Stimulated activated effector memory CD8-positive, alpha-beta T cell treated with anti-CD3 and anti-CD28 coated beads, Interleukin-12 subunit alpha, Interleukin-12 subunit beta, amount 100 ng/mL, for 72 hours (primary cell): ENCODE measurements around the gene KLHDC7A.

Experiments used
- ATAC-seq: fragments of 150-1000 bp; cut with Tn5 transposase; 2 replicates; pipeline ENCODE4 v1.10.0; 2021
- DNase-seq, 2 donors: peaks; one replicate each; pipeline ENCODE4 v3.0.0; 2021 to 2022; ENCODE audit warnings: low spot score in 2 of 2
- H3K27ac Mint-ChIP-seq: one replicate; pipeline ENCODE4 v1.8.0; 2022; ENCODE audit warnings: mild to moderate bottlenecking, mixed read lengths
- H3K36me3 Mint-ChIP-seq: one replicate; pipeline ENCODE4 v1.8.0; 2022; ENCODE audit warnings: mild to moderate bottlenecking, mixed read lengths
- H3K4me1 Mint-ChIP-seq: one replicate; pipeline ENCODE4 v1.8.0; 2022; ENCODE audit warnings: mixed read lengths
- H3K4me3 Mint-ChIP-seq: one replicate; pipeline ENCODE4 v1.8.0; 2022; ENCODE audit warnings: mild to moderate bottlenecking, mixed read lengths
- H3K9me3 Mint-ChIP-seq: one replicate; pipeline ENCODE4 v1.8.0; 2022; ENCODE audit warnings: mixed read lengths

Gene KLHDC7A

GRCh38 chr1:18463984-18464664 lies 16.6 kb upstream of the KLHDC7A start:
- Mint-ChIP-seq H3K36me3 (no peaks in the 10 kb centered on the region), H3K4me1 (no peaks in the 10 kb centered on the region), H3K4me3 (no peak overlapping the region), H3K9me3 (no peaks in the 10 kb centered on the region), H3K27ac (no peak overlapping the region)
- no peak for DNase-seq
- ATAC-seq, result no peak

GRCh38 chr1:18464665-18465050 lies 16.1 kb upstream of the KLHDC7A start:
- H3K27ac Mint-ChIP-seq, result no peak overlapping the region
- ATAC-seq, result no peak
- H3K36me3 Mint-ChIP-seq, result no peaks in the 10 kb centered on the region
- H3K4me3 Mint-ChIP-seq, result no peak overlapping the region
- no peak for DNase-seq
- no peaks in the 10 kb centered on the region for H3K9me3 Mint-ChIP-seq
- no peaks in the 10 kb centered on the region for H3K4me1 Mint-ChIP-seq

- Mint-ChIP-seq H3K27ac (no peak overlapping the region), H3K9me3 (no peaks in the 10 kb centered on the region), H3K4me3 (no peak overlapping the region), H3K4me1 (no peaks in the 10 kb centered on the region), H3K36me3 (no peaks in the 10 kb centered on the region)
- no peak for DNase-seq
- ATAC-seq, result no peak
Measured at GRCh38 chr1:18466676-18467075, 14.1 kb upstream of the KLHDC7A start.

DNA sequence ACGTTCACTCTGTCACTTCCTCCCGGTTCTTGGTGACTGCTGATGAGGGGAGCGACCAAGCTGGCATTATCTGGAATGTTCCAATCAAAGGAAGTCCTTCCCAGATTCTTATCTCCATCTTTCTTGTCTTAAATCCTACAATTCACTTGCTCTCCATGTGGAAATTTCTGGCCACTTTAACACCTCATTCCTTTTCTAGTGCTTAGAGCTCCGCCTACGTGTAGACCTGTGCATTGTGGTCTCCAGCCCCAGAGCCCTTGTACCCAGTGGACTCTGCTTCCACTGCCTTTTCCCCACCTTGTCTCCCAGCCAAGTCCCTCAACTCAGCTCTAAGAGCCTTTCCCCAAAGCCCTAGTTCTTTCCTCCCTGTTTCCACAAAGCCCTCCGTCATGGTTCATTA lies 12.2 kb upstream of the KLHDC7A start:
- no peak for ATAC-seq
- H3K27ac Mint-ChIP-seq, result no peak overlapping the region
- H3K4me1 Mint-ChIP-seq, result no peaks in the 10 kb centered on the region
- H3K4me3 Mint-ChIP-seq, result no peak overlapping the region
- no peaks in the 10 kb centered on the region for H3K36me3 Mint-ChIP-seq
- no peaks in the 10 kb centered on the region for H3K9me3 Mint-ChIP-seq
- no peak for DNase-seq

GRCh38 chr1:18469514-18469913 lies 11.2 kb upstream of the KLHDC7A start:
- no peak for ATAC-seq
- Mint-ChIP-seq H3K27ac (no peak overlapping the region), H3K36me3 (no peaks in the 10 kb centered on the region), H3K4me1 (no peaks in the 10 kb centered on the region), H3K9me3 (no peaks in the 10 kb centered on the region), H3K4me3 (no peak overlapping the region)
- DNase-seq, result no peak

DNA sequence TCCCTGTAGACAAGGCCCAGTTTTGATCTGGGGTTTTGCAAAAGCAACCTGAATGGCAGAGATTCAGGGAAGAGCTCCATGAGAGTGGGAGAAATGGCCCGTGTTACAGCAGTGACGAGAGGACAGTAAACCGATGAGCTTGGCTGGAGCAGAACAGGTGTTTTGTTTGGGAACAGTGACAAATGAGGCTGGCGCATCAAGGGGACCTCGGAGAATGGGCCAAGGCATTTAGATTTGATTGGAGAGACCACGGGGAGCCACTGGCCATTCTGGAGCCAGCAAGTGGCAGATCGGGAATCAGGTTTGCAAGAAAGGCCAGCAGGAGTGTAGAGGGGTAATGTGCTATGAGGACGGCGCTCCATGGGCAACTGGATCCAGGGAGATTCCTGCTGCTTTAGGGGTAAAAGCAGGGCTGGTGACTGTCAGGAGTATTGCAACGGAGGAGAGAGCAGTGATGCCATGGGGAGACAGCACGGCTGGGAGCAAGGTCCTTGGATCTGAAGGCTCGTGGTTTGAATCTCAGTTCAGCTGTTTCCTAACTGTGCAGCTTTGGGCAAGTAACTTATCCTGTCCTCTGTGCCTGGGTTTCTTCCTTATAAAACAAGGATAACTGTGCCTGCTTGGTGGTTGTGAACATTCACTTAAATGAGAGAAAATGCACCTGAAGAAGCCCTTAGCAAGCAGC lies 9.9 kb upstream of the KLHDC7A start:
- Mint-ChIP-seq H3K9me3 (no peaks in the 10 kb centered on the region), H3K36me3 (no peaks in the 10 kb centered on the region), H3K27ac (no peak overlapping the region), H3K4me3 (no peak overlapping the region), H3K4me1 (peaks cover 4% of the 10 kb centered on the region)
- ATAC-seq, result no peak
- no peak for DNase-seq

DNA sequence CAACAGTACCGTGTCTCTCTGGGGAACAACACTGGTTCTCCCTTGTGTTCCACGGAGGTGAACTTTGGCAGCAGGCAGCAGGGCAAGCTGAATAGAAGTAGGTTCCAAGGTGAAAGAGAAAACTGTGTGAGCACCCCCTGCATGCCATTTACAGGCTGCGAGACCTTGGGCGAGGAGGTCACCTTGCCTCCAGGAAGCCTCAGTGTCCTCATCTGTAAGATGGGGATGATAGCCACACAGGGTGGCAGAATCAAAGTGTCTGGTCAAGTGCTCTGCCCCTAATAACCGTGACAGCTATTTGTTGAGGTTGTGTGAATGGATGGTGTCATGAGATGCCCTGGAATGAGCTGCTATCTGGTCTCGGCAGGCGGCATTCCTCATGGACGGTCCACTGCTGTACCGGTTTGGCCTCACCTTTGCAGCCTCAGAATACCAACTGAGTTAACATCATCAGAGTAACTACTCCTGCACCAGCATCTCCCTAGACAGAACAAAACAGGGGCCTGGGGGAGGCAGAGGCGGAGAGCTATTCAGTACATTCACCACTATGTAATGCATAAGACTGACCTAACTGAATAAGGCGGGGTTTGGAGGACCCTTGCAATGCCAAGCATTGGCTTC lies 7.4 kb upstream of the KLHDC7A start:
- Mint-ChIP-seq H3K9me3 (no peaks in the 10 kb centered on the region), H3K4me3 (no peak overlapping the region), H3K27ac (no peak overlapping the region), H3K4me1 (peaks cover 12% of the 10 kb centered on the region), H3K36me3 (no peaks in the 10 kb centered on the region)
- DNase-seq, result no peak
- ATAC-seq, result peak; percentile 11

GRCh38 chr1:18474559-18475175 lies 6.1 kb upstream of the KLHDC7A start:
- Mint-ChIP-seq H3K36me3 (no peaks in the 10 kb centered on the region), H3K4me1 (peaks cover 21% of the 10 kb centered on the region), H3K9me3 (no peaks in the 10 kb centered on the region), H3K27ac (no peak overlapping the region), H3K4me3 (no peak overlapping the region)
- DNase-seq (no peak), ATAC-seq (no peak)

DNA sequence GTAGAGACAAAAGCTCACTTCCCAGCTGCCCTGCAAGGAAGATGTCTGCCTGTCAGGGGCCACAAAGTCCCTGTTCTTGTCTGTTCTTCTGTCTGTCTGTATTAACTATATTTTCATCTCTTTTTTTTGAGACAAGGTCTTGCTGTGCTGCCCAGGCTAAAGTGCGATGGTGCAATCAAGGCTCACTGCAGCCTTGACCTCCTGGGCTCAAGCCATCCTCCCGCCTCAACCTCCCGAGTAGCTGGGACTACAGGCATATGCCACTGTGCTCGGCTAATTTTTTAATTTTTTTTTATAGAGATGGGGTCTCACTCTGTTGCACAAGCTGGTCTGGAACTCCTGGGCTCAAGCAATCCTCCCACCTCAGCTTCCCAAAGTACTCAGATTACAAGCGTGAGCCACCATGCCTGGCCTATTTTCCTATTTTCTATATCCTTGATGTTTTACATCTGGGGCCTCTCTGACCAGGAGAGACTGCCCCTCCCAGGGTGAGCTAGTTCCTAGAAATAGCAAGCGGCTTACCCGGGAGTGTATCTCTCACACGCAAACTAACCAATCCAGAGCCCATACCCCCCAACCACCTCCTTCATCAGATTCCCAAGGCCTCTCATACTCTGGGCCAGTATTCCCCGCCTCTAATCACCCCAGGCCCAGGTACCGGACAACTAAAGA lies 5.4 kb upstream of the KLHDC7A start:
- no peak for ATAC-seq
- no peak overlapping the region for H3K4me3 Mint-ChIP-seq
- DNase-seq, result no peak
- H3K4me1 Mint-ChIP-seq, result peaks cover 28% of the 10 kb centered on the region
- H3K9me3 Mint-ChIP-seq, result no peaks in the 10 kb centered on the region
- no peaks in the 10 kb centered on the region for H3K36me3 Mint-ChIP-seq
- H3K27ac Mint-ChIP-seq, result peak overlapping the region; percentile 34

GRCh38 chr1:18479454-18479853 lies 1.3 kb upstream of the KLHDC7A start:
- Mint-ChIP-seq H3K4me1 (peaks cover 28% of the 10 kb centered on the region), H3K9me3 (no peaks in the 10 kb centered on the region), H3K4me3 (no peak overlapping the region), H3K36me3 (no peaks in the 10 kb centered on the region), H3K27ac (no peak overlapping the region)
- ATAC-seq, result no peak
- no peak for DNase-seq

DNA sequence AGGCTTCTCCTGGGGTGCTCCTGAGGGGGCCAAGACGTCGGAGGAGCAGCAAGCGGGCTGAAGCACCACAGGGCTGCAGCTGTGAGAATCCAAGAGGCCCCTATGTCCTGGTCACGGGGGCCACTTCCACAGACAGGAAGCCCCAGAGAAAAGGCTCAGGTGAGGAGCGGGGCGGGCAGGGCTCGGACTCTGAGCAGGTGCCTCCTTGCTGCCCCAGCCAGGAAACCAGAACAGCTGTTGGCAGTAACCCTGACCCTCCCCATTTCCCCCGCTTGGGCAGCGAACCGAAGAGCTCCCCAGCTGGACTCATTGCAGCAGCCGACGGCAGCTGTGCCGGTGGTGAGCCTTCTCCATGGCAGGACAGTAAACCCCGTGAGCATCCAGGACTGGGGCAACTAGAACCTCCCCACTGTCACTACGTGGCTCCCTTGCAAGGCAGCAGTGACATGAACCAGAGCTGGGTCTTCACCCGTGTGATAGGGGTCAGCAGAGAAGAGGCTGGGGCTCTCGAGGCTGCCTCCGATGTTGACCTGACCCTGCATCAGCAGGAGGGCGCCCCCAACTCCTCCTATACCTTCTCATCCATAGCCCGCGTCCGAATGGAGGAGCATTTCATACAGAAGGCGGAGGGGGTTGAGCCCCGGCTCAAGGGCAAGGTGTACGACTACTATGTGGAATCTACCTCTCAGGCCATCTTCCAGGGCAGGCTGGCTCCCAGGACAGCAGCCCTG lies 625 bp downstream of the KLHDC7A start:
- ATAC-seq, result no peak
- no peak overlapping the region for H3K4me3 Mint-ChIP-seq
- DNase-seq, result no peak
- no peak overlapping the region for H3K27ac Mint-ChIP-seq
- peaks cover 19% of the 10 kb centered on the region for H3K4me1 Mint-ChIP-seq
- no peaks in the 10 kb centered on the region for H3K36me3 Mint-ChIP-seq
- H3K9me3 Mint-ChIP-seq, result no peaks in the 10 kb centered on the region

GRCh38 chr1:18481921-18482701 lies 1.4 kb downstream of the KLHDC7A start:
- peaks cover 16% of the 10 kb centered on the region for H3K4me1 Mint-ChIP-seq
- H3K36me3 Mint-ChIP-seq, result no peaks in the 10 kb centered on the region
- DNase-seq (no peak), ATAC-seq (no peak)
- no peaks in the 10 kb centered on the region for H3K9me3 Mint-ChIP-seq
- no peak overlapping the region for H3K4me3 Mint-ChIP-seq
- no peak overlapping the region for H3K27ac Mint-ChIP-seq

- Mint-ChIP-seq H3K36me3 (no peaks in the 10 kb centered on the region), H3K4me3 (no peak overlapping the region), H3K4me1 (peaks cover 16% of the 10 kb centered on the region), H3K9me3 (no peaks in the 10 kb centered on the region), H3K27ac (no peak overlapping the region)
- ATAC-seq (no peak), DNase-seq (no peak)
Measured at GRCh38 chr1:18482721-18483425, 2.1 kb downstream of the KLHDC7A start.

GRCh38 chr1:18484276-18484675 lies 3.5 kb downstream of the KLHDC7A start:
- Mint-ChIP-seq H3K27ac (no peak overlapping the region), H3K9me3 (no peaks in the 10 kb centered on the region), H3K4me3 (no peak overlapping the region), H3K36me3 (no peaks in the 10 kb centered on the region), H3K4me1 (peaks cover 11% of the 10 kb centered on the region)
- DNase-seq, result no peak
- no peak for ATAC-seq
